ENCODE results near the gene ADD2. TPM values are rescaled to one million over a fixed set of nuclear protein-coding genes. Genes with fewer than 3 reads are reported as not detected.

ADD2 gene
- total RNA-seq, 2 experiments from 2014 or later = 4.4 to 6.4 TPM

GRCh38 chr2:70691497-70692140 is 76.4 kb downstream of the ADD2 start:
- TF ChIP-seq CTCF (IDR thresholded peaks at IDR 0.05) = no peak
- Mint-ChIP-seq H3K4me3 (no peak overlapping the region), H3K27ac (no peak overlapping the region), H3K4me1 (ENCODE audit: low read depth) (no peaks in the 10 kb centered on the region), H3K9me3 (no peaks in the 10 kb centered on the region), H3K27me3 (no peaks in the 10 kb centered on the region), H3K36me3 (ENCODE audit: low read depth) (peaks cover 43% of the 10 kb centered on the region)
- H3K27ac ChIP-seq (ENCODE audit: low read depth in 1 of 2, low read length in 2 of 2) = no peak overlapping the region
- ChIA-PET CTCF (interaction anchor here (1.6 kb wide), 1 partner anchor 11 kb away, joined by 3 read pairs; no protein-coding TSS in a partner anchor), POLR2A (no interaction called here)
- H3K4me3 ChIP-seq (ENCODE audit: low read length) = no peak overlapping the region
- H3K4me1 ChIP-seq (ENCODE audit: insufficient read depth, low read length) = no peaks in the 10 kb centered on the region
- no peaks in the 10 kb centered on the region for H3K36me3 ChIP-seq (ENCODE audit: insufficient read depth, low read length)
- ATAC-seq (ENCODE audit: poor library complexity) = no peak
- no peak for DNase-seq
- intact Hi-C loops (cut with DNase I, micrococcal nuclease) = no loop called here
- no peaks in the 10 kb centered on the region for H3K9me3 ChIP-seq (ENCODE audit: control insufficient read depth in 1 of 2, insufficient read depth in 1 of 2, low read length in 2 of 2)
- H3K27me3 ChIP-seq (ENCODE audit: control insufficient read depth in 1 of 2, insufficient read depth in 2 of 2, low read length in 2 of 2) = no peaks in the 10 kb centered on the region

- Mint-ChIP-seq H3K4me3 (no peak overlapping the region), H3K27me3 (no peaks in the 10 kb centered on the region), H3K9me3 (no peaks in the 10 kb centered on the region), H3K27ac (no peak overlapping the region), H3K36me3 (ENCODE audit: low read depth) (peaks cover 43% of the 10 kb centered on the region), H3K4me1 (ENCODE audit: low read depth) (no peaks in the 10 kb centered on the region)
- ATAC-seq (ENCODE audit: poor library complexity) (no peak), DNase-seq (no peak)
- intact Hi-C loops (cut with DNase I, micrococcal nuclease) = no loop called here
- ChIA-PET POLR2A (no interaction called here), CTCF (interaction anchor here (1.6 kb wide), 1 partner anchor 11 kb away, joined by 3 read pairs; no protein-coding TSS in a partner anchor)
- H3K4me1 ChIP-seq (ENCODE audit: insufficient read depth, low read length) = no peaks in the 10 kb centered on the region
- no peak overlapping the region for H3K27ac ChIP-seq (ENCODE audit: low read depth in 1 of 2, low read length in 2 of 2)
- no peaks in the 10 kb centered on the region for H3K9me3 ChIP-seq (ENCODE audit: control insufficient read depth in 1 of 2, insufficient read depth in 1 of 2, low read length in 2 of 2)
- TF ChIP-seq CTCF (IDR thresholded peaks at IDR 0.05) = no peak
- no peaks in the 10 kb centered on the region for H3K27me3 ChIP-seq (ENCODE audit: control insufficient read depth in 1 of 2, insufficient read depth in 2 of 2, low read length in 2 of 2)
- H3K36me3 ChIP-seq (ENCODE audit: insufficient read depth, low read length) = no peaks in the 10 kb centered on the region
- H3K4me3 ChIP-seq (ENCODE audit: low read length) = no peak overlapping the region
Observed at GRCh38 chr2:70690846-70691245, 77.2 kb downstream of the ADD2 start.

GRCh38 chr2:70688427-70688826 is 79.6 kb downstream of the ADD2 start:
- Mint-ChIP-seq H3K36me3 (ENCODE audit: low read depth) (peaks cover 28% of the 10 kb centered on the region), H3K27me3 (no peaks in the 10 kb centered on the region), H3K4me3 (no peak overlapping the region), H3K9me3 (no peaks in the 10 kb centered on the region), H3K27ac (no peak overlapping the region), H3K4me1 (ENCODE audit: low read depth) (no peaks in the 10 kb centered on the region)
- no peaks in the 10 kb centered on the region for H3K9me3 ChIP-seq (ENCODE audit: control insufficient read depth in 1 of 2, insufficient read depth in 1 of 2, low read length in 2 of 2)
- ChIA-PET CTCF (interaction anchor here (0.5 kb wide), 1 partner anchor 1675 kb away, joined by 3 read pairs; the partner anchor contains the start of gene ANTXR1), POLR2A (no interaction called here)
- intact Hi-C loops (cut with DNase I, micrococcal nuclease) = no loop called here
- no peak overlapping the region for H3K4me3 ChIP-seq (ENCODE audit: low read length)
- TF ChIP-seq CTCF (IDR thresholded peaks at IDR 0.05) = no peak
- ATAC-seq (ENCODE audit: poor library complexity) (no peak), DNase-seq (no peak)
- H3K4me1 ChIP-seq (ENCODE audit: insufficient read depth, low read length) = no peaks in the 10 kb centered on the region
- H3K27ac ChIP-seq (ENCODE audit: low read depth in 1 of 2, low read length in 2 of 2) = no peak overlapping the region
- H3K36me3 ChIP-seq (ENCODE audit: insufficient read depth, low read length) = no peaks in the 10 kb centered on the region
- no peaks in the 10 kb centered on the region for H3K27me3 ChIP-seq (ENCODE audit: control insufficient read depth in 1 of 2, insufficient read depth in 2 of 2, low read length in 2 of 2)

All from CD4-positive, alpha-beta T cell (primary cell).